Effector memory CD8-positive, alpha-beta T cell (primary cell): ENCODE results near the gene PM20D1.
"Not testable (repeated sequence)": the region's sequence is repeated elsewhere in the genome, so short reads cannot be mapped to it uniquely, and the experiment has no call there.

Experiments used
- ATAC-seq: fragments of 150-1000 bp; cut with Tn5 transposase; replicated peaks from 2 replicates; pipeline ENCODE4 v1.10.0; 2021; ENCODE audit warnings: mild to moderate bottlenecking, moderate library complexity
- DNase-seq, 3 experiments: peaks; one replicate each; pipeline ENCODE4 v3.0.0; 2021
- H3K27ac Mint-ChIP-seq, 2 donors: one replicate each; pipeline ENCODE4 v1.8.0; 2022; ENCODE audit warnings: mild to moderate bottlenecking in 2 of 2, mixed read lengths in 2 of 2, moderate library complexity in 2 of 2
- H3K27me3 Mint-ChIP-seq, 2 donors: one replicate each; pipeline ENCODE4 v1.8.0; 2022; ENCODE audit warnings: mixed read lengths in 2 of 2
- H3K36me3 Mint-ChIP-seq: one replicate; pipeline ENCODE4 v1.8.0; 2022; ENCODE audit warnings: mild to moderate bottlenecking, moderate library complexity, mixed read lengths; ENCODE audit not compliant: insufficient read depth
- H3K4me1 Mint-ChIP-seq, 2 donors: one replicate each; pipeline ENCODE4 v1.8.0; 2022; ENCODE audit warnings: low read depth in 2 of 2, mixed read lengths in 2 of 2
- H3K4me3 Mint-ChIP-seq, 2 donors: one replicate each; pipeline ENCODE4 v1.8.0; 2022; ENCODE audit warnings: mild to moderate bottlenecking in 2 of 2, mixed read lengths in 2 of 2, moderate library complexity in 2 of 2
- H3K9me3 Mint-ChIP-seq, 2 donors: one replicate each; pipeline ENCODE4 v1.8.0; 2022; ENCODE audit warnings: mixed read lengths in 2 of 2

PM20D1 gene

GRCh38 chr1:205861540-205861939 lies 11.6 kb upstream of the PM20D1 start:
- Mint-ChIP-seq H3K27ac (no peak overlapping the region), H3K9me3 (no peaks in the 10 kb centered on the region), H3K27me3 (peaks cover 0 to 27% of the 10 kb centered on the region in 2 donors), H3K36me3 (no peaks in the 10 kb centered on the region), H3K4me1 (peaks cover 7 to 9% of the 10 kb centered on the region in 2 donors), H3K4me3 (no peak overlapping the region)
- no peak for ATAC-seq
- DNase-seq = no peak

GRCh38 chr1:205858141-205858961 lies 8.4 kb upstream of the PM20D1 start:
- H3K9me3 Mint-ChIP-seq = peaks cover 0 to 2% of the 10 kb centered on the region in 2 donors
- peaks cover 0 to 11% of the 10 kb centered on the region in 2 donors for H3K27me3 Mint-ChIP-seq
- H3K36me3 Mint-ChIP-seq = no peaks in the 10 kb centered on the region
- H3K4me1 Mint-ChIP-seq = peaks cover 7 to 9% of the 10 kb centered on the region in 2 donors
- no peak for DNase-seq
- ATAC-seq = no peak
- H3K4me3 Mint-ChIP-seq = peak overlapping the region in 1 of 2 donors; percentile 65
- peak overlapping the region in 1 of 2 donors; percentile 22 for H3K27ac Mint-ChIP-seq

DNA sequence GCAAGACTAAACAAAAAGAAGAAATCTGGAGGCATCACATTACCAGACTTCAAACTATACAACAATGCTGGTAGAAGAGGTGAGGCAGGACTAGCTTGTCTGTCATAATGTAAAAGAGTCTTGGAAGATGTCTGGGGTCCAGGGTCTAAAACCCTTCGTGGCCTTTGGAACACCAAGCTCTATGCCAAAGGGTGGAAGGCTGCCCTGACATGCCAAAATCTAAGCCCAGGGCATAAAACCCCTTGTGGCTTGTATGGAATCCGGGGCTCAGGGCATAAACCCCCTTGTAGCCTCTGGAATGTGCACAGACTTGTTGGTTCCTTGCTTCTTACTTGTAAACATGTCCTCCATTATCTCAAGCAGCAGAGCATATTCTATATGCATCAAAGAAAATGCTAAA lies 7.6 kb upstream of the PM20D1 start:
- not testable (repeated sequence) for H3K36me3 Mint-ChIP-seq, H3K9me3 Mint-ChIP-seq, H3K4me1 Mint-ChIP-seq, DNase-seq, H3K27me3 Mint-ChIP-seq, ATAC-seq, H3K4me3 Mint-ChIP-seq
- peak overlapping the region in 1 of 2 donors; percentile 22 for H3K27ac Mint-ChIP-seq

DNA sequence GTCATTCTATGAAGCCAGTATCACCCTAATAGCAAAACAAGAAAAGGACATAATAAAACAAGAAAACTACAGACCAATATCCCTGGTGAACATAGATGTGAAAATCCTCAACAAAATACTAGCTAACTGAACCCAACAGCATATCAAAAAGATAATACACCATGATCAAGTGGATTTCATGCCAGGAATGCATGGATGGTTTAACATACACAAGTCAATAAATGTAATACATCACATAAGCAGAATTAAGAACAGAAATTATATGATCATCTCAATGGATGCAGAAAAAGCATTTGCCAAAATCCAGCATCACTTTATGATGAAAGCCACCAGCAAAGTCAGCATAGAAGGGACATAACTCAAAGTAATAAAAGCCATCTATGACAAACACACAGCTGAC lies 6.5 kb upstream of the PM20D1 start:
- no peak for DNase-seq
- no peak for ATAC-seq
- Mint-ChIP-seq H3K4me1 (peaks cover 7 to 9% of the 10 kb centered on the region in 2 donors), H3K27ac (peak overlapping the region in 1 of 2 donors; percentile 6), H3K4me3 (no peak overlapping the region), H3K36me3 (no peaks in the 10 kb centered on the region), H3K9me3 (peaks cover 0 to 2% of the 10 kb centered on the region in 2 donors), H3K27me3 (no peaks in the 10 kb centered on the region)

- Mint-ChIP-seq H3K4me3 (no peak overlapping the region), H3K36me3 (peaks cover 8% of the 10 kb centered on the region), H3K27ac (no peak overlapping the region), H3K4me1 (peaks cover 8 to 9% of the 10 kb centered on the region in 2 donors), H3K9me3 (peaks cover 0 to 2% of the 10 kb centered on the region in 2 donors), H3K27me3 (no peaks in the 10 kb centered on the region)
- no peak for DNase-seq
- no peak for ATAC-seq
These were observed 3.0 kb upstream of the PM20D1 start for GRCh38 chr1:205852969-205853368.

GRCh38 chr1:205851993-205852392 lies 2.1 kb upstream of the PM20D1 start:
- Mint-ChIP-seq H3K4me1 (peaks cover 7 to 8% of the 10 kb centered on the region in 2 donors), H3K36me3 (peaks cover 8% of the 10 kb centered on the region), H3K27ac (no peak overlapping the region), H3K4me3 (no peak overlapping the region), H3K27me3 (no peaks in the 10 kb centered on the region), H3K9me3 (peaks cover 0 to 2% of the 10 kb centered on the region in 2 donors)
- no peak for ATAC-seq
- DNase-seq = no peak

GRCh38 chr1:205843036-205843859 lies 6.7 kb downstream of the PM20D1 start:
- Mint-ChIP-seq H3K27ac (no peak overlapping the region), H3K36me3 (no peaks in the 10 kb centered on the region), H3K27me3 (no peaks in the 10 kb centered on the region), H3K4me1 (no peaks in the 10 kb centered on the region), H3K4me3 (no peak overlapping the region), H3K9me3 (no peaks in the 10 kb centered on the region)
- no peak for DNase-seq
- ATAC-seq = no peak

DNA sequence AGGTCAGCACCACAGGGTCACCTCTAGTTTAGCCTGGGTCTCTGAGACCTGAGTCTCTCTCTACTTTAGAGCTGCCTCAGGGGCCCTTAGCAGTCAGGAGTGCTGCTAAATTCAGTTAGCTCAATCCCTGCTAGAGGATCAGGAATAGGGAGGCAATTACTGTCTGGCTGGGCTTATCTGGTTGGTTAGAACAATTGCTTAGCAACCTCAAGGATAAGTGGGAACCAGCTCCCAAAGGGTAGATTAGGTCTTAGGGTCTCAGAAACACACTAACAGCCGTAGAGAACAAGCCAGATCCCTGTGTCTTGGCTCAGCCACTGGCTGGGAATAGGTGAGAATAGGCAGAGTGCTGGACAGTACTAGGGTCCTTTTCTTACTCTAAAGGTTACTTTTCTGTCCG lies 7.7 kb downstream of the PM20D1 start:
- DNase-seq = no peak
- no peaks in the 10 kb centered on the region for H3K4me1 Mint-ChIP-seq
- no peak overlapping the region for H3K4me3 Mint-ChIP-seq
- no peaks in the 10 kb centered on the region for H3K36me3 Mint-ChIP-seq
- H3K9me3 Mint-ChIP-seq = no peaks in the 10 kb centered on the region
- no peak for ATAC-seq
- H3K27me3 Mint-ChIP-seq = no peaks in the 10 kb centered on the region
- no peak overlapping the region for H3K27ac Mint-ChIP-seq

DNA sequence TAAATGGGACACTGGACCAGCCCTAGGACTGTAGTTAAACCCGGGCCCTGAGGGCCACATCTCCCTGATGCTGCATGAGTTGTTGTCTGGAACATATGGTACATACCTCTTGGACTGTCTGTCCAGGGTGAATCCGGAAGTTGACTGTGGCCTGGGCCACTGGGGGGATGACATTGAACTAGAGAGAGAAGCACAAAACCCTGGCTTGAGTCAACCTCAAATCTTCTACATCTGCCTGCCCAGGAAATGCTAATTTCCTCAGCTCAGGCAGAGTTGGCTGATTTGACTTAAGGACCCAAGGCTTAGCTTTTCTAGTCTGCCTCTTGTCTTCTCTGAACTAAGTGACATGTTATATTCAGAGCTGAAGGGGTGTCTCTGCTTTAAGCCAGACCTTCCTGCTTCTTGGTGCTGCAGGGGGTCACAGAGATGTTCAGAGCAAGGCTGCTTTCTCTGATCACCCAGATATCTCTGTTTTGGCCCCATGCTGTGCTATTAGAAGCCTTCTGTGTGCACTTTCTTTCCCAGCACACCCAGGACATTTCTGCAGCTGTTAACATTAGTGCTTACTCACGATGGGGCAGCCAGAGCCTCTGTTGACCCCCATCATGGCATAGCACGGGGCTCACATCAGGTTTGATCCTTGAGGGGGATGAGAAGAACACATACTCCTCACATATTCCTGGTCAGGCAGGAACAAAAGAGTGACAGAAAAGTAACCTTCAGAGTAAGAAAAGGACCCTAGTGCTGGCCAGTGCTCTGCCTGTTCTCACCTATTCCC lies 9.6 kb downstream of the PM20D1 start:
- no peak overlapping the region for H3K4me3 Mint-ChIP-seq
- H3K27me3 Mint-ChIP-seq = no peaks in the 10 kb centered on the region
- H3K9me3 Mint-ChIP-seq = no peaks in the 10 kb centered on the region
- no peaks in the 10 kb centered on the region for H3K36me3 Mint-ChIP-seq
- DNase-seq (no peak), ATAC-seq (no peak)
- no peaks in the 10 kb centered on the region for H3K4me1 Mint-ChIP-seq
- H3K27ac Mint-ChIP-seq = peak overlapping the region in 1 of 2 donors; percentile 66

GRCh38 chr1:205837382-205837970 lies 12.5 kb downstream of the PM20D1 start:
- Mint-ChIP-seq H3K9me3 (no peaks in the 10 kb centered on the region), H3K27ac (no peak overlapping the region), H3K4me3 (no peak overlapping the region), H3K36me3 (no peaks in the 10 kb centered on the region), H3K27me3 (no peaks in the 10 kb centered on the region), H3K4me1 (no peaks in the 10 kb centered on the region)
- DNase-seq (no peak), ATAC-seq (no peak)

GRCh38 chr1:205834751-205835150 lies 15.2 kb downstream of the PM20D1 start:
- no peak for ATAC-seq
- Mint-ChIP-seq H3K36me3 (no peaks in the 10 kb centered on the region), H3K4me1 (peaks cover 0 to 3% of the 10 kb centered on the region in 2 donors), H3K9me3 (no peaks in the 10 kb centered on the region), H3K4me3 (no peak overlapping the region), H3K27ac (no peak overlapping the region), H3K27me3 (no peaks in the 10 kb centered on the region)
- DNase-seq = no peak

DNA sequence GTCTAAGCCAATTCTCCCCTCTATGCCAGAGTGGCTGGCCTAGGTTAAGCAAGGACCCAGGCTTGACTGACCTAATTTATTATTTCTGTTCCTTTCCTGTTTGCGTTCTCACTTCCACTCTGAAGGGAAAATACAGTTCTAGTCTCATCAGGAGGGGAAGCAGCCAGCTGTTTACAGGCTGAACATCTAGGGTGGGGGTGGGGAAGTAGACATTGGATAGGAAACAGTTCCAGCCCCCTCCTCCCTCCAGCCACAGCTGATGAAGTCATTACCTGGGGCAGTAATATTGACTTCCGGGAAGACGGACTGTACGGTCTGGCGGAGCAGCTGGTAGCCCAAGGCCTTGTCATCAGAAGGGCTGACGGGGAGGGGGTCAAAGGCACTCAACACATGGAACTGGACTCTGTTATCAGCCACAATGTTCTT lies 17.6 kb downstream of the PM20D1 start:
- no peak for DNase-seq

DNA sequence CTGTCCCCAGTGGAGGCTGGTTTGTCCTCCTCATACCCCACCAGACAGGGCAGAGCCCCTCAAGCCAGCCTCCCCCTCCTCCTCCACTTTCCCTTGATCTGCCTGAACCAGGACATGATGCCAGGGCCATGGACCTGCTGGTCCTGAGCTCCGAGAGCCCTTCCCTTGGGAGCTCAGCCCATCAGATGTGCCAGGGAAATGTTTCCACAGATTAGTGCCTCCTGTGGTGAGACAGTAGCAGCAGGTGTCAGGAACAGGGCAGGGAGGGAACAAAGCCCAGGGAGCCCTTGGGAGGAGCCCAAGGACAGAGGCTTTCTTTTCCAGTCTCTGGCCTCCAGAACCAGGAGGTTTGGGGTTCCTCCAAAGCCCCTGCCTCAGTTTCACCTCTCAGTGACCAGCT lies 22.3 kb downstream of the PM20D1 start:
- H3K9me3 Mint-ChIP-seq = no peaks in the 10 kb centered on the region
- ATAC-seq (no peak), DNase-seq (no peak)
- peaks cover 13 to 16% of the 10 kb centered on the region in 2 donors for H3K4me1 Mint-ChIP-seq
- H3K36me3 Mint-ChIP-seq = no peaks in the 10 kb centered on the region
- H3K4me3 Mint-ChIP-seq = no peak overlapping the region
- no peak overlapping the region for H3K27ac Mint-ChIP-seq
- no peaks in the 10 kb centered on the region for H3K27me3 Mint-ChIP-seq

More for the DNA sequence above, 17.6 kb downstream of the PM20D1 start:
- H3K4me3 Mint-ChIP-seq = no peak overlapping the region
- H3K27me3 Mint-ChIP-seq = no peaks in the 10 kb centered on the region
- H3K9me3 Mint-ChIP-seq = no peaks in the 10 kb centered on the region
- H3K27ac Mint-ChIP-seq = no peak overlapping the region
- peaks cover 0 to 3% of the 10 kb centered on the region in 2 donors for H3K4me1 Mint-ChIP-seq
- no peak for ATAC-seq
- H3K36me3 Mint-ChIP-seq = no peaks in the 10 kb centered on the region
